MM.1S (cell line): ENCODE measurements around the gene PRDM7.

Experiments
- DNase-seq: peaks from one replicate; pipeline ENCODE4 v3.0.0-alpha.2; 2015
- H2AFZ ChIP-seq: fragments of 300-600 bp; sonication (generic); 2 replicates; pipeline ENCODE4 v1.6.0; 2016; ENCODE audit warnings: antibody characterized with exemption, low read length
- H3F3A ChIP-seq: fragments of 300-600 bp; sonication (generic); 2 replicates; pipeline ENCODE4 v1.6.1; 2016; ENCODE audit warnings: mild to moderate bottlenecking, antibody characterized with exemption, low read length, moderate library complexity, mixed read lengths; ENCODE audit not compliant: insufficient read depth
- H3K27ac ChIP-seq: fragments of 300-600 bp; sonication (generic); 2 replicates; pipeline ENCODE4 v1.5.1; 2016; ENCODE audit warnings: mild to moderate bottlenecking, low read length
- H3K27me3 ChIP-seq: fragments of 300-600 bp; sonication (generic); replicated peaks from 2 replicates; pipeline ENCODE4 v1.6.0; 2016; ENCODE audit warnings: low read length; ENCODE audit not compliant: insufficient read depth
- H3K36me3 ChIP-seq: fragments of 300-600 bp; sonication (generic); replicated peaks from 2 replicates; pipeline ENCODE4 v1.6.1; 2016; ENCODE audit warnings: mild to moderate bottlenecking, low read length, mixed read lengths; ENCODE audit not compliant: insufficient read depth
- H3K4me1 ChIP-seq: fragments of 300-600 bp; sonication (generic); 2 replicates; pipeline ENCODE4 v1.6.1; 2016; ENCODE audit warnings: low read length, mixed read lengths
- H3K4me2 ChIP-seq: fragments of 300-600 bp; sonication (generic); 2 replicates; pipeline ENCODE4 v1.6.0; 2016; ENCODE audit warnings: low read depth, low read length
- H3K4me3 ChIP-seq: fragments of 300-600 bp; sonication (generic); 2 replicates; pipeline ENCODE4 v1.5.1; 2016; ENCODE audit warnings: low read length, mixed read lengths
- H3K79me2 ChIP-seq: fragments of 300-600 bp; sonication (generic); 2 replicates; pipeline ENCODE4 v1.6.1; 2016; ENCODE audit warnings: mixed run types, low read length, mixed read lengths
- H3K9ac ChIP-seq: fragments of 300-600 bp; sonication (generic); 2 replicates; pipeline ENCODE4 v1.6.1; 2016; ENCODE audit warnings: low read length, mixed read lengths
- H3K9me2 ChIP-seq: fragments of 300-600 bp; sonication (generic); replicated peaks from 2 replicates; pipeline ENCODE4 v1.6.1; 2016; ENCODE audit warnings: mild to moderate bottlenecking, low read length, mixed read lengths; ENCODE audit not compliant: insufficient read depth
- H3K9me3 ChIP-seq: fragments of 300-600 bp; sonication (generic); replicated peaks from 2 replicates; pipeline ENCODE4 v1.6.1; 2016; ENCODE audit warnings: mild to moderate bottlenecking, low read length, mixed read lengths; ENCODE audit not compliant: insufficient read depth
- H4K20me1 ChIP-seq: fragments of 300-600 bp; sonication (generic); 2 replicates; pipeline ENCODE4 v1.6.1; 2016; ENCODE audit warnings: mild to moderate bottlenecking, low read length, moderate library complexity, mixed read lengths; ENCODE audit not compliant: insufficient read depth
- EZH2 ChIP-seq: fragments of 300-600 bp; sonication (generic); optimal IDR thresholded peaks from 2 replicates; pipeline ENCODE3; 2017; ENCODE audit warnings: low read depth, mild to moderate bottlenecking, antibody characterized with exemption, low read length, mixed read lengths
- EZH2phosphoT487 ChIP-seq: fragments of 300-600 bp; sonication (generic); IDR thresholded peaks from 2 replicates; pipeline ENCODE4 v1.6.1; 2018; ENCODE audit warnings: antibody characterized with exemption, low read length
- TF ChIP-seq, protein P1 (sequence below): fragments of 300-600 bp; sonication (generic); IDR thresholded peaks from 2 replicates; pipeline ENCODE4 v1.5.1; 2016; ENCODE audit warnings: antibody characterized with exemption, low read length, mixed read lengths

The PRDM7 gene

GRCh38 chr16:90072442-90073105 lies 4.6 kb downstream of the PRDM7 start:
- H3K36me3 ChIP-seq, result no peaks in the 10 kb centered on the region
- H4K20me1 ChIP-seq, result no peaks in the 10 kb centered on the region
- no peak overlapping the region for H3K27ac ChIP-seq
- DNase-seq, result no peak
- no peak overlapping the region for H3K4me3 ChIP-seq
- H3K9me3 ChIP-seq, result no peaks in the 10 kb centered on the region
- H3K4me2 ChIP-seq, result no peak overlapping the region
- H3K79me2 ChIP-seq, result no peaks in the 10 kb centered on the region
- H3K27me3 ChIP-seq, result no peaks in the 10 kb centered on the region
- H3K4me1 ChIP-seq, result no peaks in the 10 kb centered on the region
- H2AFZ ChIP-seq, result no peak overlapping the region
- H3K9me2 ChIP-seq, result no peaks in the 10 kb centered on the region
- peaks cover 2% of the 10 kb centered on the region; the same call in 1 of the 2 replicates for H3F3A ChIP-seq
- no peak overlapping the region for H3K9ac ChIP-seq
- TF ChIP-seq EZH2 (no peak), EZH2phosphoT487 (no peak)
- TF ChIP-seq, protein P1, sequence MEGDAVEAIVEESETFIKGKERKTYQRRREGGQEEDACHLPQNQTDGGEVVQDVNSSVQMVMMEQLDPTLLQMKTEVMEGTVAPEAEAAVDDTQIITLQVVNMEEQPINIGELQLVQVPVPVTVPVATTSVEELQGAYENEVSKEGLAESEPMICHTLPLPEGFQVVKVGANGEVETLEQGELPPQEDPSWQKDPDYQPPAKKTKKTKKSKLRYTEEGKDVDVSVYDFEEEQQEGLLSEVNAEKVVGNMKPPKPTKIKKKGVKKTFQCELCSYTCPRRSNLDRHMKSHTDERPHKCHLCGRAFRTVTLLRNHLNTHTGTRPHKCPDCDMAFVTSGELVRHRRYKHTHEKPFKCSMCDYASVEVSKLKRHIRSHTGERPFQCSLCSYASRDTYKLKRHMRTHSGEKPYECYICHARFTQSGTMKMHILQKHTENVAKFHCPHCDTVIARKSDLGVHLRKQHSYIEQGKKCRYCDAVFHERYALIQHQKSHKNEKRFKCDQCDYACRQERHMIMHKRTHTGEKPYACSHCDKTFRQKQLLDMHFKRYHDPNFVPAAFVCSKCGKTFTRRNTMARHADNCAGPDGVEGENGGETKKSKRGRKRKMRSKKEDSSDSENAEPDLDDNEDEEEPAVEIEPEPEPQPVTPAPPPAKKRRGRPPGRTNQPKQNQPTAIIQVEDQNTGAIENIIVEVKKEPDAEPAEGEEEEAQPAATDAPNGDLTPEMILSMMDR, result no peak

DNA sequence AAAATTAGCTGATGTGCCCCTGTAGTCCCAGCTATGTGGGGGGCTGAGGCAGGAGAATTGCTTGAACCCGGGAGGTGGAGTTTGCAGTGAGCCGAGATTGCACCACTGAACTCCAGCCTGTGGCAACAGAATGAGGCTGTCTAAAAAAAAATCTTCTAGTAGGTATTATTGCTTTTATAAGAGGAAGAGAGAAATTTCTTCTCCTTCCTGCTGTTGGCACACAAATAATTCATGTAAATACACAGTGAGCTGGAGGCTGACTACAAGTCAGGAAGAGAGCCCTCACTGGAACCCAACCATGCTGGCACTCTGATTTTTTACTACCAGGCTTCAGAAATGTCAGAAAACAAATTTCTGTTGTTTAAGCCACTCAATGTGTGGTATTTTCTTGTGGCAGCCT lies 6.7 kb downstream of the PRDM7 start:
- no peaks in the 10 kb centered on the region for H3K27me3 ChIP-seq
- H3K27ac ChIP-seq, result no peak overlapping the region
- no peak overlapping the region for H3K9ac ChIP-seq
- H4K20me1 ChIP-seq, result no peaks in the 10 kb centered on the region
- no peaks in the 10 kb centered on the region for H3K36me3 ChIP-seq
- no peaks in the 10 kb centered on the region for H3F3A ChIP-seq
- H3K9me3 ChIP-seq, result no peaks in the 10 kb centered on the region
- no peaks in the 10 kb centered on the region for H3K9me2 ChIP-seq
- H3K79me2 ChIP-seq, result no peaks in the 10 kb centered on the region
- no peak overlapping the region for H2AFZ ChIP-seq
- H3K4me1 ChIP-seq, result no peaks in the 10 kb centered on the region
- no peak overlapping the region for H3K4me2 ChIP-seq
- no peak overlapping the region for H3K4me3 ChIP-seq
- no peak for DNase-seq
- TF ChIP-seq EZH2phosphoT487 (no peak), EZH2 (no peak)
- TF ChIP-seq, protein P1, result no peak

GRCh38 chr16:90061437-90061836 lies 15.7 kb downstream of the PRDM7 start:
- Histone ChIP-seq H3K4me1 (no peaks in the 10 kb centered on the region), H3K36me3 (no peaks in the 10 kb centered on the region), H3K9ac (no peak overlapping the region), H2AFZ (no peak overlapping the region), H3F3A (no peaks in the 10 kb centered on the region), H3K27me3 (no peaks in the 10 kb centered on the region), H3K4me3 (no peak overlapping the region), H3K27ac (no peak overlapping the region), H3K79me2 (no peaks in the 10 kb centered on the region), H3K9me3 (no peaks in the 10 kb centered on the region), H4K20me1 (no peaks in the 10 kb centered on the region), H3K4me2 (no peak overlapping the region), H3K9me2 (no peaks in the 10 kb centered on the region)
- DNase-seq, result no peak
- TF ChIP-seq, protein P1, result no peak
- no peak for TF ChIP-seq EZH2
- no peak for TF ChIP-seq EZH2phosphoT487
